Upper lobe of left lung (tissue), 6 donors: ENCODE results near the gene ZNFX1. TPM values are rescaled to one million over a fixed set of nuclear protein-coding genes. Genes with fewer than 3 reads are reported as not detected.

ENCODE experiments used
- ATAC-seq, 2 donors: fragments of 200-7000 bp; cut with Tn5 transposase; one replicate each; pipeline ENCODE4 v1.9.1; 2022; ENCODE audit warnings: mild to moderate bottlenecking in 2 of 2, moderate library complexity in 2 of 2; ENCODE audit not compliant: low FRiP score in 2 of 2
- DNase-seq, 2 donors: peaks; one replicate each; pipeline ENCODE4 v3.0.0-alpha.2; 2019 to 2020
- H3K27ac ChIP-seq, 4 donors: fragments of 200-600 bp; sonication (generic); one replicate each; pipeline ENCODE4 v1.5.1; 2016 to 2019
- H3K27me3 ChIP-seq, 4 donors: fragments of 200-600 bp; sonication (generic); one replicate each; pipeline ENCODE4 v1.5.1; 2017 to 2019
- H3K36me3 ChIP-seq, 4 donors: fragments of 200-600 bp; sonication (generic); one replicate each; pipeline ENCODE4 v1.5.1; 2016 to 2019
- H3K4me1 ChIP-seq, 4 donors: fragments of 200-600 bp; sonication (generic); one replicate each; pipeline ENCODE4 v1.5.1; 2018 to 2019
- H3K4me3 ChIP-seq, 4 donors: fragments of 200-600 bp; sonication (generic); one replicate each; pipeline ENCODE4 v1.5.1; 2017 to 2019; ENCODE audit warnings: mild to moderate bottlenecking in 2 of 4, moderate library complexity in 1 of 4
- H3K9me3 ChIP-seq, 4 donors: fragments of 200-600 bp; sonication (generic); one replicate each; pipeline ENCODE4 v1.5.1; 2018 to 2019
- CTCF ChIP-seq, 6 experiments: fragments of 450-650 bp in 4 of 6; fragments of 200-600 bp in 2 of 6; sonication (generic) in 2 of 6; IDR thresholded peaks; one replicate each; pipeline ENCODE4 v1.5.1; 2016 to 2019; ENCODE audit warnings: antibody characterized with exemption in 6 of 6
- EP300 ChIP-seq, 4 donors: sonication (generic); formaldehyde crosslinking; IDR thresholded peaks; one replicate each; pipeline ENCODE4 v1.5.1; 2017; ENCODE audit warnings: antibody characterized with exemption in 4 of 4, control low read depth in 2 of 4
- POLR2A ChIP-seq, 4 donors: fragments of 450-650 bp; IDR thresholded peaks; one replicate each; pipeline ENCODE4 v1.5.1; 2016 to 2017; ENCODE audit warnings: antibody characterized with exemption in 4 of 4, mild to moderate bottlenecking in 2 of 4
- POLR2AphosphoS5 ChIP-seq, 2 donors: sonication (generic); formaldehyde crosslinking; IDR thresholded peaks; one replicate each; pipeline ENCODE4 v1.5.1; 2017; ENCODE audit warnings: antibody characterized with exemption in 2 of 2
- WGBS, 2 donors: methylation state at CpG; one replicate each; pipeline ENCODE4 v1.1.5; 2017 to 2018; 5-methylcytosine and 5-hydroxymethylcytosine counted together
- total RNA-seq, 6 donors: library from RNA; depleted of rRNA in 4 of 6; stranded (reverse); fragments of >200 nt in 4 of 6; gene quantifications; one replicate each; pipeline versions ENCODE4 v1.1.0 to v1.2.1, GENCODE V29; 2016 to 2021
- donor health status: DM: no; HTN: no; CAD: no; lungs with moderate emphysema.
- donor health status: DM: no; HTN: yes; CAD: no; lungs with severe emphysema.

Gene ZNFX1
- total RNA-seq, 6 donors from 2014 or later, result 39.3 to 64.6 (median 42.4) TPM

- no peaks in the 10 kb centered on the region for H3K27me3 ChIP-seq
- no peak for TF ChIP-seq CTCF (IDR thresholded peaks at IDR 0.05)
- no peak for TF ChIP-seq POLR2A (IDR thresholded peaks at IDR 0.05)
- TF ChIP-seq POLR2AphosphoS5 (IDR thresholded peaks at IDR 0.05), result no peak
- TF ChIP-seq EP300 (IDR thresholded peaks at IDR 0.05), result no peak
- H3K4me3 ChIP-seq, result no peak overlapping the region
- H3K27ac ChIP-seq, result peak overlapping the region in 2 of 4 donors; percentile 27 to 40
- no peak for ATAC-seq
- 92 to 94% methylated on average over 8 of the region's 8 CpGs for WGBS, 2 donors
- no peaks in the 10 kb centered on the region for H3K9me3 ChIP-seq
- peaks cover 11 to 31% (median 24%) of the 10 kb centered on the region in 4 donors for H3K4me1 ChIP-seq
- H3K36me3 ChIP-seq, result peaks cover 39 to 98% (median 93%) of the 10 kb centered on the region in 4 donors
- no peak for DNase-seq
Measured at GRCh38 chr20:49247169-49247723, 30.6 kb downstream of the ZNFX1 start.

GRCh38 chr20:49245921-49246740 lies 31.7 kb downstream of the ZNFX1 start:
- no peak for DNase-seq
- WGBS, 2 donors, result 20 to 33% methylated on average over 3 of the region's 3 CpGs
- ATAC-seq, result peak; percentile 76 to 82
- Histone ChIP-seq H3K9me3 (no peaks in the 10 kb centered on the region), H3K36me3 (peaks cover 41 to 98% (median 92%) of the 10 kb centered on the region in 4 donors), H3K4me1 (peaks cover 11 to 31% (median 24%) of the 10 kb centered on the region in 4 donors), H3K27ac (peak overlapping the region in 2 of 4 donors; percentile 50 to 55), H3K27me3 (no peaks in the 10 kb centered on the region), H3K4me3 (no peak overlapping the region)
- TF ChIP-seq EP300 (IDR thresholded peaks at IDR 0.05) (no peak), CTCF (IDR thresholded peaks at IDR 0.05) (peak; percentile 26 to 66 (median 57)), POLR2A (IDR thresholded peaks at IDR 0.05) (no peak), POLR2AphosphoS5 (IDR thresholded peaks at IDR 0.05) (peak in 1 of 2 donors; percentile 16)

GRCh38 chr20:49237531-49237930 lies 40.3 kb downstream of the ZNFX1 start:
- Histone ChIP-seq H3K27me3 (no peaks in the 10 kb centered on the region), H3K4me1 (no peaks in the 10 kb centered on the region), H3K4me3 (no peak overlapping the region), H3K36me3 (peaks cover 61 to 97% (median 89%) of the 10 kb centered on the region in 4 donors), H3K27ac (no peak overlapping the region), H3K9me3 (no peaks in the 10 kb centered on the region)
- DNase-seq (no peak), ATAC-seq (no peak)
- 95 to 96% methylated on average over 4 of the region's 4 CpGs for WGBS, 2 donors
- no peak for TF ChIP-seq POLR2AphosphoS5 (IDR thresholded peaks at IDR 0.05)
- no peak for TF ChIP-seq CTCF (IDR thresholded peaks at IDR 0.05)
- TF ChIP-seq EP300 (IDR thresholded peaks at IDR 0.05), result no peak
- no peak for TF ChIP-seq POLR2A (IDR thresholded peaks at IDR 0.05)

GRCh38 chr20:49236301-49236700 lies 41.6 kb downstream of the ZNFX1 start:
- H3K4me3 ChIP-seq, result no peak overlapping the region
- WGBS, 2 donors, result 94 to 95% methylated on average over 9 of the region's 9 CpGs
- H3K36me3 ChIP-seq, result peaks cover 59 to 97% (median 88%) of the 10 kb centered on the region in 4 donors

More at GRCh38 chr20:49236301-49236700, 41.6 kb downstream of the ZNFX1 start:
- DNase-seq (no peak), ATAC-seq (no peak)
- Histone ChIP-seq H3K27me3 (no peaks in the 10 kb centered on the region), H3K4me1 (no peaks in the 10 kb centered on the region), H3K9me3 (no peaks in the 10 kb centered on the region), H3K27ac (no peak overlapping the region)
- TF ChIP-seq POLR2A (IDR thresholded peaks at IDR 0.05) (no peak), POLR2AphosphoS5 (IDR thresholded peaks at IDR 0.05) (no peak), CTCF (IDR thresholded peaks at IDR 0.05) (no peak), EP300 (IDR thresholded peaks at IDR 0.05) (no peak)
